Keratinocyte (primary cell): Measurements from ENCODE around the gene PIWIL1. TPM values are rescaled to one million over a fixed set of nuclear protein-coding genes. Genes with fewer than 3 reads are reported as not detected.

Experiments
- DNase-seq: peaks from one replicate; pipeline ENCODE4 v3.0.0-alpha.2; 2011; ENCODE audit warnings: low read depth, missing footprints, low spot score
- FAIRE-seq: peaks from 2 replicates; lab custom pipeline; 2011; peaks lifted over from hg19 to GRCh38; lab: Jason Lieb, UNC
- H2AFZ ChIP-seq: 2 replicates; pipeline ENCODE4 v1.6.0; 2012; ENCODE audit warnings: low read length, control low read depth, inconsistent platforms; ENCODE audit not compliant: control insufficient read depth
- H3K27ac ChIP-seq: 2 replicates; pipeline ENCODE4 v1.5.1; 2011; ENCODE audit warnings: low read length; ENCODE audit not compliant: control insufficient read depth, insufficient read depth
- H3K27me3 ChIP-seq: 3 replicates; pipeline ENCODE4 v1.6.0; 2011; ENCODE audit warnings: low read length; ENCODE audit not compliant: control insufficient read depth, insufficient read depth; ENCODE audit errors: extremely low read depth
- H3K36me3 ChIP-seq, 2 experiments: 2 replicates in 1 of 2; 3 replicates in 1 of 2; pipeline ENCODE4 v1.5.1; 2011; ENCODE audit warnings: low read length in 2 of 2, mild to moderate bottlenecking in 1 of 2; ENCODE audit not compliant: control insufficient read depth in 2 of 2, insufficient read depth in 2 of 2; ENCODE audit errors: extremely low read depth in 1 of 2
- H3K4me1 ChIP-seq: 3 replicates; pipeline ENCODE4 v1.5.1; 2011; ENCODE audit warnings: low read length; ENCODE audit not compliant: control insufficient read depth, insufficient read depth; ENCODE audit errors: extremely low read depth
- H3K4me2 ChIP-seq: 3 replicates; pipeline ENCODE4 v1.6.0; 2011; ENCODE audit warnings: low read depth, low read length; ENCODE audit not compliant: control insufficient read depth, insufficient read depth; ENCODE audit errors: extremely low read depth
- H3K4me3 ChIP-seq, 3 experiments: fragments of 200-600 bp in 1 of 3; sonication (generic) in 1 of 3; 2 replicates in 2 of 3; 3 replicates in 1 of 3; pipeline ENCODE4 v1.5.1; 2011 to 2016; ENCODE audit warnings: low read length in 3 of 3, mild to moderate bottlenecking in 3 of 3, control low read depth in 2 of 3, inconsistent platforms in 1 of 3, low read depth in 1 of 3, mixed read lengths in 1 of 3, mixed run types in 1 of 3, moderate library complexity in 1 of 3; ENCODE audit not compliant: control insufficient read depth in 2 of 3, insufficient read depth in 2 of 3; ENCODE audit errors: extremely low read depth in 1 of 3
- H3K79me2 ChIP-seq: 2 replicates; pipeline ENCODE4 v1.6.0; 2012; ENCODE audit warnings: low read length; ENCODE audit not compliant: control insufficient read depth, insufficient read depth
- H3K9ac ChIP-seq: 3 replicates; pipeline ENCODE4 v1.6.0; 2011; ENCODE audit warnings: low read length; ENCODE audit not compliant: control insufficient read depth, insufficient read depth; ENCODE audit errors: extremely low read depth
- H3K9me1 ChIP-seq: 3 replicates; pipeline ENCODE4 v1.6.0; 2011; ENCODE audit warnings: low read length; ENCODE audit not compliant: control insufficient read depth, insufficient read depth; ENCODE audit errors: extremely low read depth
- H3K9me3 ChIP-seq: 2 replicates; pipeline ENCODE4 v1.5.1; 2012; ENCODE audit warnings: low read depth, low read length; ENCODE audit not compliant: control insufficient read depth
- H4K20me1 ChIP-seq: 3 replicates; pipeline ENCODE4 v1.6.0; 2011; ENCODE audit warnings: low read length; ENCODE audit not compliant: control insufficient read depth, insufficient read depth; ENCODE audit errors: extremely low read depth
- EZH2 ChIP-seq: IDR thresholded peaks from one replicate; pipeline ENCODE4 v1.6.1; 2012; ENCODE audit warnings: inconsistent platforms, mild to moderate bottlenecking, low read length, moderate library complexity
- dilution Hi-C: fragments of 300-500 bp; cut with MboI; formaldehyde crosslinking; loops from one replicate; pipeline ENCODE4 v1.7.0; 2020; ENCODE audit warnings: low sequenced_read_pairs; ENCODE audit not compliant: extremely low pct_ligation_motif_present
- polyA plus RNA-seq, 5 experiments: library from polyadenylated mRNA; depleted of rRNA in 3 of 5; stranded (reverse) in 3 of 5; stranded (forward) in 1 of 5; unstranded in 1 of 5; fragments of >200 nt; gene quantifications; 1 replicate in 1 of 5; 2 replicates in 3 of 5; 3 replicates in 1 of 5; pipeline versions ENCODE4 v1.2.1 to v1.2.3, GENCODE V29; 2011 to 2012; ENCODE audit warnings: missing spikeins in 2 of 5, low read depth in 1 of 5, low replicate concordance in 1 of 5
- TF ChIP-seq, protein P1 (sequence below), 3 experiments: IDR thresholded peaks in 1 of 3; conservative IDR thresholded peaks in 1 of 3; optimal IDR thresholded peaks in 1 of 3; 2 replicates in 2 of 3; 3 replicates in 1 of 3; pipeline versions ENCODE3 to v1.5.1; 2011; ENCODE audit warnings: low read length in 3 of 3, mild to moderate bottlenecking in 3 of 3, moderate library complexity in 2 of 3, control low read depth in 1 of 3, inconsistent platforms in 1 of 3; ENCODE audit not compliant: insufficient read depth in 2 of 3; ENCODE audit errors: extremely low read depth in 1 of 3

Gene PIWIL1
- polyA plus RNA-seq, 1 donor (not counting 4 experiments of a cell fraction or from before 2014, with no cell fraction given) = 0.13 TPM

DNA sequence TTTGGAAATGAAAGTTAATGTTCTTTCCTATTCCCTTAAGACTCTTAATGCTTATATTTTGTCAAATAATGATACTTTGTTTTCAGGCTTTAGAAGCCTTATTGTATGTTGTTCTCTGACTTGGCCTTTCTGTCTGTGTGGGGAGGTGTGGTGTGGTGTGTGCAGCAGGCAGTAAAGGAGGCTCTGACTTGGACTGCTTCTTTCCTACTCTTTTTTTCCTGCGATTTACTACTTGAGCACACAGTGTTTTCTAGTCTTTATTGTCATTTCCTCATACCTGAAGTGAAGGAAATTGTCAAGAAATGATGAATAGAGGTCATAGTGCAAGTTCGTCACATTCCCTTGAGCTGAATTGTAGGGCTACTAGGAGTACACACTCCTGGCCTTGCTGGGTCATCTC lies 26.9 kb downstream of the PIWIL1 start:
- H3K9ac ChIP-seq = no peak overlapping the region
- no peak overlapping the region for H3K27ac ChIP-seq
- FAIRE-seq (no peak), DNase-seq (no peak)
- no peaks in the 10 kb centered on the region for H3K9me3 ChIP-seq
- H3K4me3 ChIP-seq = no peak overlapping the region
- no peaks in the 10 kb centered on the region for H3K27me3 ChIP-seq
- no peaks in the 10 kb centered on the region for H4K20me1 ChIP-seq
- H2AFZ ChIP-seq = no peak overlapping the region
- dilution Hi-C loops = no loop called here
- no peaks in the 10 kb centered on the region for H3K4me1 ChIP-seq
- no peaks in the 10 kb centered on the region for H3K36me3 ChIP-seq
- no peaks in the 10 kb centered on the region for H3K79me2 ChIP-seq
- no peak overlapping the region for H3K4me2 ChIP-seq
- TF ChIP-seq, protein P1, sequence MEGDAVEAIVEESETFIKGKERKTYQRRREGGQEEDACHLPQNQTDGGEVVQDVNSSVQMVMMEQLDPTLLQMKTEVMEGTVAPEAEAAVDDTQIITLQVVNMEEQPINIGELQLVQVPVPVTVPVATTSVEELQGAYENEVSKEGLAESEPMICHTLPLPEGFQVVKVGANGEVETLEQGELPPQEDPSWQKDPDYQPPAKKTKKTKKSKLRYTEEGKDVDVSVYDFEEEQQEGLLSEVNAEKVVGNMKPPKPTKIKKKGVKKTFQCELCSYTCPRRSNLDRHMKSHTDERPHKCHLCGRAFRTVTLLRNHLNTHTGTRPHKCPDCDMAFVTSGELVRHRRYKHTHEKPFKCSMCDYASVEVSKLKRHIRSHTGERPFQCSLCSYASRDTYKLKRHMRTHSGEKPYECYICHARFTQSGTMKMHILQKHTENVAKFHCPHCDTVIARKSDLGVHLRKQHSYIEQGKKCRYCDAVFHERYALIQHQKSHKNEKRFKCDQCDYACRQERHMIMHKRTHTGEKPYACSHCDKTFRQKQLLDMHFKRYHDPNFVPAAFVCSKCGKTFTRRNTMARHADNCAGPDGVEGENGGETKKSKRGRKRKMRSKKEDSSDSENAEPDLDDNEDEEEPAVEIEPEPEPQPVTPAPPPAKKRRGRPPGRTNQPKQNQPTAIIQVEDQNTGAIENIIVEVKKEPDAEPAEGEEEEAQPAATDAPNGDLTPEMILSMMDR (optimal IDR thresholded peaks at IDR 0.05 in 1 of 3, IDR thresholded peaks at IDR 0.05 in 1 of 3, conservative IDR thresholded peaks at IDR 0.05 in 1 of 3; ENCODE audit: extremely low read depth in 1 of 3, insufficient read depth in 2 of 3, low read length in 3 of 3) = no peak
- TF ChIP-seq EZH2 = no peak
- H3K9me1 ChIP-seq = no peaks in the 10 kb centered on the region

DNA sequence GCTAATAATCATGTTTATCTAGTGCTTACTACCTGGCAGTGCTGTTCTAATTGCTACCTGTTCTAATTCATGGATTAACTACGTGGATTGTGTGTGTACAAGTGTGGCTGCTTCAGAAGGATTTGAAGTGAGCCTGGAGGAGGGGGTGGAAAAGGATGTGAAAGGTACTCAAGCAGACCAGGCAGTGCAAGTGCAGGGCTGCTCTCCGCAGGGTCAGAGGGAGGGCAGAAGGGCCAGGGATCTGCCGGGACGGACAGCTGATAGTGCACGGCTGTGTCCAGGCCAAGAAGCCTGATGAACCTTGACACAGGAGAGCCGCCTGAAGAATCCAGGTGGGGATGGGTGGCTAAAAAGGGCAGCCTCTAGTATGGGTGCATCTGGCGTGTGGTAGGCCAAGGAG lies 28.5 kb downstream of the PIWIL1 start:
- no peaks in the 10 kb centered on the region for H3K4me1 ChIP-seq
- no peak overlapping the region for H3K9ac ChIP-seq
- dilution Hi-C loops = no loop called here
- no peaks in the 10 kb centered on the region for H3K9me3 ChIP-seq
- no peaks in the 10 kb centered on the region for H3K36me3 ChIP-seq
- FAIRE-seq = no peak
- no peaks in the 10 kb centered on the region for H4K20me1 ChIP-seq
- H3K79me2 ChIP-seq = no peaks in the 10 kb centered on the region
- TF ChIP-seq, protein P1 (optimal IDR thresholded peaks at IDR 0.05 in 1 of 3, IDR thresholded peaks at IDR 0.05 in 1 of 3, conservative IDR thresholded peaks at IDR 0.05 in 1 of 3; ENCODE audit: extremely low read depth in 1 of 3, insufficient read depth in 2 of 3, low read length in 3 of 3) = no peak
- no peak for TF ChIP-seq EZH2
- H3K27me3 ChIP-seq = peaks cover 7% of the 10 kb centered on the region
- H3K4me3 ChIP-seq = no peak overlapping the region
- H3K9me1 ChIP-seq = no peaks in the 10 kb centered on the region
- H3K4me2 ChIP-seq = no peak overlapping the region
- no peak overlapping the region for H2AFZ ChIP-seq
- DNase-seq = no peak
- H3K27ac ChIP-seq = no peak overlapping the region
